Brain microvascular endothelial cell (primary cell): ENCODE data around the gene GRM4.
A peak's percentile ranks its signal among the peaks of the same experiment; 100 is the strongest.

Experiments
- DNase-seq: peaks from one replicate; pipeline ENCODE4 v3.0.0-alpha.2; 2020
- H3K27ac ChIP-seq: fragments of 250-450 bp; sonication (Bioruptor Pico); 2 replicates; pipeline ENCODE4 v1.5.1; 2020; ENCODE audit warnings: mild to moderate bottlenecking, moderate library complexity
- H3K27me3 ChIP-seq: fragments of 250-450 bp; sonication (Bioruptor Pico); replicated peaks from 2 replicates; pipeline ENCODE4 v1.5.1; 2020; ENCODE audit warnings: mild to moderate bottlenecking
- H3K36me3 ChIP-seq: fragments of 250-450 bp; sonication (Bioruptor Pico); replicated peaks from 2 replicates; pipeline ENCODE4 v1.5.1; 2020; ENCODE audit warnings: mild to moderate bottlenecking
- H3K4me3 ChIP-seq: 2 replicates; pipeline ENCODE4 v1.5.1; 2011; ENCODE audit warnings: low read depth, mild to moderate bottlenecking, control low read depth, low read length, moderate library complexity
- in situ Hi-C: cut with HindIII; loops from 2 replicates; pipeline ENCODE4 v1.10.0; 2017; ENCODE audit warnings: low sequenced_read_pairs, low pct_ligation_motif_present
- TF ChIP-seq, protein P1 (sequence below): IDR thresholded peaks from 2 replicates; pipeline ENCODE4 v1.5.1; 2011; ENCODE audit warnings: low read depth, mild to moderate bottlenecking, moderate library complexity, low read length, control low read depth, inconsistent platforms; ENCODE audit errors: missing control alignments

The GRM4 gene

DNA sequence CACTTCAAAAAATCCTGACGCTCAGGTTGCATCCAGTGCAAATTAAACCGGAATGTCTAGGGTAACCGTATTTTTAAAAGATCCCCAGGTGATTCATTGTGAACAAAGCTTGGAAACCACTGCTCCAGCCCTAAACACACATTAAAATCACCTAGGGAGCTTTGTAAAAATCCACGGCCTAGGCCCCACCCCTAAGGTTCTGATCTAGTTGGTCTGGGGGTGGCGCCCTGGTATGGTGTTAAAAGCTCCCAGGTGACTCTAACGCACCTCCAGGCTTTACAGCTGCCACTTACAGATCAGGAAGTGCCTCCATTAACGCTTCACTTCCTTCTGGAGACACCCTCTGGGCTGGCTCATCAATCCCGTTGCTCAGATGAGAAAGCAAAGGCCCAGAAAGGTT is 92.2 kb downstream of the GRM4 start:
- Histone ChIP-seq H3K27ac (no peak overlapping the region), H3K36me3 (no peaks in the 10 kb centered on the region), H3K27me3 (peaks cover 6% of the 10 kb centered on the region), H3K4me3 (no peak overlapping the region)
- TF ChIP-seq, protein P1, sequence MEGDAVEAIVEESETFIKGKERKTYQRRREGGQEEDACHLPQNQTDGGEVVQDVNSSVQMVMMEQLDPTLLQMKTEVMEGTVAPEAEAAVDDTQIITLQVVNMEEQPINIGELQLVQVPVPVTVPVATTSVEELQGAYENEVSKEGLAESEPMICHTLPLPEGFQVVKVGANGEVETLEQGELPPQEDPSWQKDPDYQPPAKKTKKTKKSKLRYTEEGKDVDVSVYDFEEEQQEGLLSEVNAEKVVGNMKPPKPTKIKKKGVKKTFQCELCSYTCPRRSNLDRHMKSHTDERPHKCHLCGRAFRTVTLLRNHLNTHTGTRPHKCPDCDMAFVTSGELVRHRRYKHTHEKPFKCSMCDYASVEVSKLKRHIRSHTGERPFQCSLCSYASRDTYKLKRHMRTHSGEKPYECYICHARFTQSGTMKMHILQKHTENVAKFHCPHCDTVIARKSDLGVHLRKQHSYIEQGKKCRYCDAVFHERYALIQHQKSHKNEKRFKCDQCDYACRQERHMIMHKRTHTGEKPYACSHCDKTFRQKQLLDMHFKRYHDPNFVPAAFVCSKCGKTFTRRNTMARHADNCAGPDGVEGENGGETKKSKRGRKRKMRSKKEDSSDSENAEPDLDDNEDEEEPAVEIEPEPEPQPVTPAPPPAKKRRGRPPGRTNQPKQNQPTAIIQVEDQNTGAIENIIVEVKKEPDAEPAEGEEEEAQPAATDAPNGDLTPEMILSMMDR, result no peak
- in situ Hi-C loops, result no loop called here
- no peak for DNase-seq

DNA sequence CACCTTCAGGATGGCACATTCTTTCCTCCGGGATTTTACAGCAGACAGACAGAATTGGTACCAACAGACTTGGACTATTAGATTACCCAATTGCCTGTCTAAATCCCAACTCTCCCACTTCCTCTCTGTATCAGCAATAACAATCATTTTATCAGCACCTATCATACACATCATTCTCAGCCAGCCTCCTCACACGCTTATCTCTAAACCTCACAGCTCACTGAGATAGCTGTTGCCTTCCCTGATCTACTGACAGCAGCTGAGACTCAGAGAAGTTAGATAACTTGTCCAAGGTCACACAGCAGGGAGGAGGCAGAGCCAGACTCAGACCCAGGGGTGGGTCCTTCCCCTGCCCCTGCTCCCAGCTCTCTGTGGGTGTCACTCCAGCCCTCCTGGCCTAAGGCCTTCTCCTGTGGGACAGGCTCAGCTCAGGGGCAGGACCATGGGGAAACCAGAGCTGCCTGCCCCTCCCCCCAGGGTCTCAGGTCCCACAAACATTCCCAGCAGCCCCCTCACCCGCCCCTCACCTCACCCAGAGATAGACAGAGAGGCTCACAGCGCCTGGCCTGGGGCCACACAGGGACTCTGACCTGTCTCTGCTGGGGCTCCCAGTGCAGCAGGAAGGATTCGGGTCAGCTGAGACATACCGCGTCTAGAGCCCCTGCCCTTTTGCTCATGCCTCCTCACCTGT is 92.8 kb downstream of the GRM4 start:
- no peak overlapping the region for H3K4me3 ChIP-seq
- TF ChIP-seq, protein P1, result no peak
- DNase-seq, result peak; percentile 35
- in situ Hi-C loops, result no loop called here
- H3K27me3 ChIP-seq, result peaks cover 9% of the 10 kb centered on the region
- H3K27ac ChIP-seq, result no peak overlapping the region
- H3K36me3 ChIP-seq, result no peaks in the 10 kb centered on the region

DNA sequence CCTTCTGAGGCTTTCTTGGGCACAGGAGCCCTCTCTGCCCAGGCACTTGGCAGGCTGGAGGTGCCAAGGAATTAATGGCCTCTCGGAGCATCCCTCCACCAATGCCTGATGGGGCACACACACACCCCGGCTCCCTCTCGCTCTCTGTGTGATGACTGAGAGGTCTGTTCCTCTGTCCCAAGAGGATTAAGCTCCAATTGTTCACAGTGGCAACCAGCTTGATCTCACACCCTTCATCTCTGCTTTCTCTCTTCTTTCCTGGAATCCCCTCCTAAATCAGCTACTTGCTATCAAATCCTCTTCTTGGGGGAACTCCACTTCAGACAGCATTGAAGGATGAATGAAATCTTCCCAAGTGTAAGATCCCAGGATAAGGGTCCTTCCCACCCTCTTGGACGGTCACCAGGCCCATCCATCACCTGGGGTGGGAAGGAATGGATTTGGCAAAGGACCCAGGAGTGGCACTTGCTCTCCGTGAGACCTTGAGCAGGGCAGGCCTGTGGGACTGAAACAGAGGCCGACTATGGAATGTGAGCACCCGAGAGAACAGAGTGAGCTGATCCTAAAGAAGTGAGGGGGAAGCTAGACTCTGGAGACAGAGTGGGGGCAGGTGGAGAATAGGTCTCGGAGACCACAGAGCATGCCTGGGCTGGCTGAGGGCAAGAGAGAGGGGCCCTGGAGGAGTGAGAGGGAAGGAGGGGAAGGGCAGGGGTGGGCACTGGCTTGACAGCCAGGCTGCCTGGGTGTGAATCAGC is 93.6 kb downstream of the GRM4 start:
- H3K27me3 ChIP-seq, result peaks cover 15% of the 10 kb centered on the region
- DNase-seq, result no peak
- H3K27ac ChIP-seq, result no peak overlapping the region
- TF ChIP-seq, protein P1, result no peak
- in situ Hi-C loops, result no loop called here
- H3K36me3 ChIP-seq, result no peaks in the 10 kb centered on the region
- H3K4me3 ChIP-seq, result no peak overlapping the region

DNA sequence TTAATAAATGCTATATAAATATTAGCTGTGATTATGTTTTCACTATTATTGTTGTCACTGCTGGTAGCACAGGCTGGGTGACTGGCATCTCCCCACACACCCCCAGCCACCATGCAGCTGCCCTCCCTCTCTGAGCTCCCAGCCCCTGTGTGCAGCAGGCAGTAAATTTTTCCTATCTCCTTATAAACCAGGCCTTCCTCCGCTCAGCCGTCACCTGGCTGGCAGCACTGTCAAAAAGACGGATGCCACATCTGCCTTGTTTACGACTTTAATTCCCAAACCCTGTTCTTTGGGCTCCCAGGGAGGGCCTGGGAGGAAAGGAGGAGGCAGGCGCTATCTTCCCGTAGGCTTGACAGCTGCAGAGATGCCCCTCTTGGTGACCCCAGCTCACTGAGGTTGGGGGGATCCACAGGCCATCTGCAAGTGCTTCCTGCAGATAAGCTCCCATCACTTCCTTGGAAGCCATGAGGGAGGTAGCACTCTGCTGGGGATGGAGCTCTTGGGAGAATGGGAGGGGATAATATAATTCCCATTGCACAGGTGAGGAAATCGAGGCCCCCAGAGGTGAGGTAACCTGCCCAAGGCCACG is 94.5 kb downstream of the GRM4 start:
- no peak for DNase-seq
- H3K27ac ChIP-seq, result no peak overlapping the region
- TF ChIP-seq, protein P1, result no peak
- H3K4me3 ChIP-seq, result no peak overlapping the region
- no peaks in the 10 kb centered on the region for H3K36me3 ChIP-seq
- H3K27me3 ChIP-seq, result peaks cover 15% of the 10 kb centered on the region
- in situ Hi-C loops, result no loop called here

DNA sequence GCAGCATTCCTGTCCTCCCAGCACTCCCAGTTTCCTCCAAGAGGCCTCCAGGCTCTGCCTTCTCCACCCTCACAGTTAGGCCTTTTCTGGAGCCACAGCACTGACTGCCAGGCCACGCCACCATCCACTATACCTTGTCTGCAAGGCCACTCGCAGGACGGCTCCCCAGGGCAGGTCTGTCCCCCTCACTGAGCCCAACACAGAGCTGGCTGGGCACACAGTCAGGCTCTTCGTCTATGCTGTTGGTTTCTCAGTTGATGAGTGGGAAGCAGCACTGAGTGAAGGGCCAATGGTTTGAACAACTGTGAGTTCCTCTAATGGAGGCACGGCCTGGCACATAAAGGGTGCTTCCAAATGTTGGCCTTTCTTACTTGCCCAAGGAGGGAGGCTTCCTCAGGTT is 95.2 kb downstream of the GRM4 start:
- TF ChIP-seq, protein P1, result no peak
- DNase-seq, result no peak
- Histone ChIP-seq H3K27me3 (peaks cover 15% of the 10 kb centered on the region), H3K27ac (no peak overlapping the region), H3K4me3 (no peak overlapping the region), H3K36me3 (no peaks in the 10 kb centered on the region)
- in situ Hi-C loops, result no loop called here
